NCI-H524 (cell line): ENCODE measurements around the gene UBAC2.
"Not testable (repeated sequence)": the region's sequence is repeated elsewhere in the genome, so short reads cannot be mapped to it uniquely, and the experiment has no call there.

Source experiments
- DNase-seq, 2 experiments: peaks; one replicate each; lab custom pipeline; 2025; lab: John Stamatoyannopoulos, UW

The UBAC2 gene

DNA sequence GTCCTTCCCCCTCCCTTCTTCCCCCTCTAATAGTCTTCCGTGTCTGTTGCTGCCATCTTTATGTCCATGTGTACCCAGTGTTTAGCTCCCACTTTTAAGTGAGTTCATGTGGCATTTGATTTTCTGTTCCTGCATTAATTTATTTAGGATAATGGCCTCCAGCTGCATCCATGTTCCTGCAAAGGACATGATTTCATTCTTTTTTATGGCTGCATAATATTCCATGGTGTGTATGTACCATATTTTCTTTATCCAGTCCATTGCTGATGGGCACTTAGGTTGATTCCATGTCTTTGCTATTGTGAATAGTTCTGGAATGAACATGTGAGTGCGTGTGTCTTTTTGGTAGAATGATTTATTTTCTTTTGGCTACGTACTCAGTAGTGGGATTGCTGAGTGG, 48.5 kb downstream of the UBAC2 start:
- not testable (repeated sequence) for DNase-seq

DNA sequence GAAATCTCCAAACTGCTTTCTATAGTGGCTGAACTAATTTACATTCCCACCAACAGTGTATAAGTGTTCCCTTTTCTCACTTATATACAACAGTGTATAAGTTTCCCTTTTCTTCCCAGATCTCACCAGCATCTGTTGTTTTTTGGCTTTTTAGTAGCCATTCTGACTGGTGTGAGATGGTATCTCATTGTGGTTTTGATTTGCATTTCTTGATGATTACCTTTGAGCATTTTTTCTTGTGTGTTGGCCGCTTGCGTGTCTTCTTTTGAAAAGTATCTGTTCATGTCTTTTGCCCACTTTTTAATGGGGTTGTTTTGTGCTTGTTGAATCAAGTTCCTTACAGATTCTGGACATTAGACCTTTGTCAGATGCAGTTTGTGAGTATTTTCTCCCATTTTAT, 49.0 kb downstream of the UBAC2 start:
- not testable (repeated sequence) for DNase-seq

DNA sequence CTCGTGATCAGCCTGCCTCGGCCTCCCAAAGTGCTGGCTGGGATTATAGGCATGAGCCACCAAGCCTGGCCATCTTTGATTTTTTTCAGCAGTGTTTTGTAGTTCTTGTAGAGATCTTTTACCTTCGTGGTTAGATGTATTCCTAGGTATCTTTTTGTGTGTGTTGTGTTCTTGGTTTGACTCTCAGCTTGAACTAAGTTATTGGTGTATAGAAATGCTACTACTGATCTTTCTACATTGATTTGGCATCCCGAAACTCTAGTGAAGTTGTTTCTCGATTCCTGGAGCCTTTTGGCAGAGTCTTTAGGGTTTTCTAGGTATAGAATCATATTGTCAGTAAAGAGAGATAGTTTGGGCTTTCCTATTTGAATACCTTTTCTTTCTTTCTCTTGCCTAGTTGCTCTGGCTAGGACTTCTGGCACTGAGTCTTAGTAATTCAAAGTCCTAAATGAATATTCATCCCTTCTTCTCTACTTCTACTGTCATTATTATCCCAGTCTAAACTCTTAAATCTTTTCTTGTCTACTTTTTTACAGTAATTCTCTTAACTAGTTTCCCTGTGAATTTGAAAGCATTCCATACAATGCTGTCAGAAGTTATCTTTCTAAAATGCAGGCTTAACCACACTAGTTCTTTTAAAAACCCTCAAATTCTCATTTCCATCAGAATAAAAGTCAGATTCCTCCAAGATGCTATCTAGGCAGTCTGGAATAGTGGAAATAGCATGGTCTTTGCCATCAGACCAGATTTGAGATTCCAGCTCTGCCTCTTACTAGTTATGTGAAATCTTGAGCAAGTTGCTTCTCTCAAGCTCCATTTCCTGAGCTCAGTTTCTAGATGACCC, 50.5 kb downstream of the UBAC2 start:
- DNase-seq, result no peak

DNA sequence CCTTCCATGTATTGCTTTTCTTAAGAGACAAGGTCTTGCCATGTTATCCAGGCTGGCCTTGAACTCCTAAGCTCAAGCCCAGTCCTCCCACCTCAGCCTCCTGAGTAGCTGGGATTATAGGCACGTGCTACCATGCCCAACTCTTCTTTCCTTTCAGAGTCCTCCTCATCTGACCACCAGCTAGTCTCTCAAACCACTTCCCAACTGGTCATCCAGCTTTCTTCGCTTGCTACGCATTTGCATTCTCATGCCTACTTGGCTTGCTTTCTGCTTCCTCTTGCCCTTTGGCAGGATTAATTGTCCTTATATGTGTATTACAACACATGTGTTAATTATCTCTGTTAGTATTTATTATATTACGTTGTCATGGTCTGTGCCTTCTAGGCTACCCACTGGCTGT, 51.3 kb downstream of the UBAC2 start:
- DNase-seq, result no peak

DNA sequence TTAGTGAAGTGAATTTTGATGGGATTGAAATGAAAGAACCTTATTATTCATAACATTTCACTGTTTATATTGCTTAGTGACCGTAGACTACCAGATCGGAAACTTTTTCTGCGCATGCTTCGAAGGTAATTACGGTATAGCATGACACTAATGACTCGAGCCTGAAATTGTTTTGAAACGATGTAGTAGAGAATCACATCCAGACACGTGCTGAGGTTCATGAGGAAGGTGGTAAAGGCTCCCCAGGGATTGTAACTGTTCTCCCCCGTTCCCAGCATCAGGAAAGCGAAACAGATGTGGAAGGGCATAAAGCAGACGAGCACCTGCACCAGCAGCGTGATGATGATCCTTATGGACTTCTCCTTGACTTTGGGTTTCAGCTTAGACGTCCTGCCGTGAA, 54.2 kb downstream of the UBAC2 start:
- no peak for DNase-seq

DNA sequence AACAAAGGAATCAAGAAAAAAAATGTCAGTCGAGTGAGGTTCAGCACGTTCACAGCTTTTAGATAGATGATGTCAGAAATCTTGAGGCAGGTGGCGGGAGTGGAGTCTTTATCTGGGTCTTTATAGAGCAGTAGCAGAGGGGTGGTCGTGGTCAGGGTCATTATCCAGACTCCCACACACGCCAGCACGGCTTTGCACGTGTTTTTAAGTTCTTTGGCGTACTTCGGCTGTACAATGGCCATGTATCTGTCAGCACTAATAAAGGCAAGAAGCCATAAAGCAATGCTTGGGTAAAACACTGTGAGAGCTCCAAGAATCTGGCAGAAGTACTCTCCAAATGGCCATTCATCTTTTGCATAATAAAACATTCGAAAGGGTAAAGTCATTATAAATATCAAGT, 54.6 kb downstream of the UBAC2 start:
- DNase-seq, result no peak

DNA sequence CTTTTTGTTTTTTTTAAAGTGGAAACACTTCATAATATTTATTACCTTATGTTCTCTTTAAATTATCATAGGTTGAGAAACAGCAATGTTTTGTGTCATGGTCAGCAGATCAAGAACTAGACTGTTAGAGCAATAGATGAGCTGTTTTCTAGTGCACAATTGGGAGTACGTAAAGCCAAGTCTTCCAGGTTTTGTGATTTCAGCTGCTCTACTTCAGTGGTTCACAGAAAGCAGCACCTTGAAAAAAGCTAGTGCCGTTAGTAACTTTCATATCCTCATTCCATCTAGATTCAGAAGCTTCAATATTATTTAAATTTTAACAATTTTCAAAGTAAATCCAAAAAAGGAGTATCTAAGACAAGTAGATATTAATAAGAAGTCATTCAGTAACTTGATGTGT, 55.6 kb downstream of the UBAC2 start:
- DNase-seq, result no peak

DNA sequence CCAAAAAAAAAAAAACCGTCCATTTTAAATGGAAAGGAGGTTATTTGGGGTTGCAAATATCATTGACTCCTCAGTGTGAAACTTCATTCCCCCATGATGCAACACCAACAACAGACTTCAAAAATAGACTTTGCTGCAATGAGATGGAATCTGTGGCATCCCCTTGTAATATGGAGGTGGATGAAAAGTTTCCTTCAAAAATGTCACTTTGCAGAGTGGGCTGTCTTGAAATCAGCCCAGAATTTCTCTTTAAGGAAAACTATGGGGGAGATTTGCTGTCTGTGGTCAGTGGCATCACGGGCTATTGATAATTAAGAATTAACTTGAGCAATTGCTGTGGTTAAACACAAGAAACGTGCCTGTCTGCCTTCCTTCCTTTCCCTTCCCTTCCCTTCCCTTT, 56.1 kb downstream of the UBAC2 start:
- DNase-seq, result no peak

DNA sequence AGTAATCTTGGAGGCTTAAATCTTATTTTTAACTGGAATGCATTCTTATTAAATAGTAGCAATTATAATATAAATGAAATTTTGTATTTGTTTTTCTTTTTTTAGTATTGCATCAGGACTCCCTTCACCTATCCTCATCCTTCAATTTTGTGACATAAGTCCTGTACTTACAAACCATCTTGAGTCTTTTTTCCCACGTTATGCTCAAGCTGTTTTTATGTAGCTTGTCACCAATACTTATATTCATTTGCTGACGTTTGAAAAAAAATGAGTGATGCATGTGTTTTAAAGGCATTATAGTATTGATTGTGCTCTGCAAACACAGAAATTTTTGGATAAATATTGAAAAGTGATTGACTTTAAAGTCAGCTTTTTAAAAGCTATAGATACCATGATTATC, 56.6 kb downstream of the UBAC2 start:
- no peak for DNase-seq

DNA sequence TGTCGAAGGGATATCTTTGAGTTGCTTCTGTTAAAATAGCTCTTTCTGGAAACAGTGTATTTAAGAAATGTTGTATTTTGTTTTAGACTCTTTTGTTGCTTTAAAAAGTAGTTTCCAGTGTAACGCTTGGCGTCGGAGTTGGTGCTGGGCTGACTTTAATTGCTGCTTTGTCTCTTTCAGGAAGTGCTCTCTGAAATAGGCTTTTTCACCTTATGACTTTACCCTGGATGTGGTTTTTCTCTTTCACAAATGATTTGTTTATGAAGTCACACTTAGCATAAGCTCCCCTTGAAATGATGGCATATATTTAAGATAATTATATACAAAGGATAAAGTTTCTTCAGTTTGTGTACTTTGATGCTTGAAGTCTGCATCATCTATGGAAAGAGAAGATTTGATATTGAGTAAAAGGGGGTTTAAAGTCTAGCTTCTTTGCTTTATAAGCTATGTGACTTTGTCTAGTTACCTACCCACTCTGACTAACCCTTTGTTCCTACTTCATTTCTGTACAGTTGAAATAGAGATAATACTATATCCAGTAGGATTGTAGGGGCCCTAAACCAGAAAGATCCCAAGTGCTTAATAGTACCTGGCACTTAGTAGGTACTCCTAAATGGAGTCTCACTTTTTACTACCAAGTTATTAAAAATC, 57.7 kb downstream of the UBAC2 start, which contains the start of gene GPR18:
Gene GPR18, minus strand, starts transcription at position 170 of the 651 bp plus-strand sequence. CDS start 2,507 bp downstream, outside the sequence.
- no peak for DNase-seq

DNA sequence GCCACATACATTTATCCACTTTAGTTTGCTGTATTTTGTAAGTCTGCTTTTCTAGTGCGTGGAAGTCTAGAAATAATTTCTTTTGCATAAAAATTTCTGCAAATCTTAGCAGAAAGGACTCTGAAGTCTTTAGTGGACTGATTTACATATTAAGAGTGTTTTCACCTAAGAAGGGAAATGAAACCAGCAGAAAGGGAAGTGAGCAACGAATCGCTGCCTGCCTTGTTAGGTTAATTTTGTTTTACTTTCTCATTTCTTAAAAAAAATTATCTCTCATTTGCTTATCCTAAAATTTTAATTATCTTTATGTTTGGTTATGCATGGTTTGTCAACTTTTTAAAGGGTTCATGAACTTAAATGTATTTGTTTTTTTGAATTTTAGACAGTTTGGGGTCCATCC, 58.3 kb downstream of the UBAC2 start:
- no peak for DNase-seq

DNA sequence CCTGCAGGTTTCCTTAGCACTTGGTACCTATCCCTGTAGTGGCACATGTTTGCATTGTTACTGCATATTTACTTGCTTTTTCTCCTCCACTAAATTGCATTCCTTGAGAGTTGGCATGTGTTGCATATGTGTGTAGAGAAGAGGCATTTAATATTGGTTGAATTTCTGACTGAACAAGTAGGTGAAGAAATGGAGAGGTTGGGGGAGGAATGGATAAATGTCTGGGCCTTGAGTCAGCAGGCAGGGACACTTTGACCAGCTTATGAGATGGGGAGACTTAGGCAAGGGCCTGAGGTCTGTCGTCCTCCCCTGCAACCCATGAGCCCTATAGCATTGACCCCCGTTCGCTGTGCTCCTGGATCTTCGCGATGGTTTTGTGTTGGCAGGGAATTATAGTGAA, 59.6 kb downstream of the UBAC2 start:
- no peak for DNase-seq

DNA sequence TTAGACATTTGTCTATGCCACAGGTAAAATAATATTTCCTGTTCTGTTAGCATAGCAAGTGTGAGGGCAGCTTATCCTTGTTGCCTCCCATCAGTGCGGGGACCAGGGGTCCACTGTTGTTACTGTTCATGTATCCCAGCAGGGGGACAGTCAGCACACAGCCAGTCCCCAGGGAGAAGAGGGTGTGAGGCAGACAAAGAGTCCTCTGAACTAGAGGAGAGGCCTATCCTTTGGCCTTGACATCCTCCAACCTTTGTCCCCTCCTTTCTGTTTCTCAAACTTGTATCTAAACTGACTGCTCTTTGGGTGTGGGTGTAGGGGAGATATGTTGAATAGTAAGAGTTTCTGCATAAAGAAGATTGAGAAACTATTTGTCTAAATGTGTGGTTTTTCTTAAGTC, 60.4 kb downstream of the UBAC2 start:
- no peak for DNase-seq

DNA sequence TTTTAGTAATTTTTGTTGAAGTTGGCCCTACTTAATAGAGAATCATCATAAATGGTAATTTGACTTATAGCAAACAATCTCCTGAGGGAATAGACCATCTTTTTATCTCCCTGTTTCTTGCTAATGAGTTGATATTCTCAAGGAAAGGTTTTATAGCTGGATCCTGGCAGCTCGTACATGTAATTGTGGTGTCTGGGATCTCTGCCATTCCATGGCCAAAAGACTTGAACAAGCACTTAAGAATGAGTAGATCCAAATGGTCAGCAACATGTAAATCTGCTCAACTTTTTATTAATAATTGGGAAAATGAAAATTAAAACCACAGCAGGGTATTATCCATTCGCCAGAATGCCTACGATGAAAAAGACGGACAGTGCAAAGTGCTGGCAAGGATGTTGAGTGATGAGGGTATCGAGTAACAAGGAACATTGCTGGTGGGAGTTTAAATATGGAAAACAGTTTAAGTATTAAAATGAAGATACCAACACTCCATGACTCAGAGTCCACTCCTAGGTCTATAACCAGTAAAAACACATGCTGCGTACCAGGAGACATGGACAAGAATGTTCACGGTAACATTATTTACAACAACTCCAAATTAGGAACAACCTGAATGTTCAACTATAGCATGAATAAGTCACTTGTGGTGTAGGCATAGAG, 62.6 kb downstream of the UBAC2 start:
- no peak for DNase-seq

DNA sequence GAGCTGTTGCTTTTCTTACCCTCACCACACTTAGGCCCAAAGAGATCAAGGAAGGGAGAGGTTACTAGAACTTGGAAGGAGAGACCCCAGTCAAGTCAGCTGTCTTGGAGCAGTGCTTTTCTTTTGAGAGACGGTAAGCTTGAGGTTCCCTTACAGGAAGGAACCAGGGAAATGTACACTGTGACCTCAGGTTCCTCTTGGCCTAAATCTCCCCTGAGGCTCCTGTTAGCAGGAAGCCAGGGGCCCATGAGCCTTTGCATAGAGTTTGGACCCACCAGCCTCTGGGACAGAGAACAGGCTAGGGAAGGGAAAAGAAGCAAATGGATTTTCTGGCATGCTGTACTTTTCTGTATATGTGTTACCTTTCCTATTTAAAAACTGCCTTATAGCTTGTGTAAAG, 63.4 kb downstream of the UBAC2 start:
- no peak for DNase-seq

DNA sequence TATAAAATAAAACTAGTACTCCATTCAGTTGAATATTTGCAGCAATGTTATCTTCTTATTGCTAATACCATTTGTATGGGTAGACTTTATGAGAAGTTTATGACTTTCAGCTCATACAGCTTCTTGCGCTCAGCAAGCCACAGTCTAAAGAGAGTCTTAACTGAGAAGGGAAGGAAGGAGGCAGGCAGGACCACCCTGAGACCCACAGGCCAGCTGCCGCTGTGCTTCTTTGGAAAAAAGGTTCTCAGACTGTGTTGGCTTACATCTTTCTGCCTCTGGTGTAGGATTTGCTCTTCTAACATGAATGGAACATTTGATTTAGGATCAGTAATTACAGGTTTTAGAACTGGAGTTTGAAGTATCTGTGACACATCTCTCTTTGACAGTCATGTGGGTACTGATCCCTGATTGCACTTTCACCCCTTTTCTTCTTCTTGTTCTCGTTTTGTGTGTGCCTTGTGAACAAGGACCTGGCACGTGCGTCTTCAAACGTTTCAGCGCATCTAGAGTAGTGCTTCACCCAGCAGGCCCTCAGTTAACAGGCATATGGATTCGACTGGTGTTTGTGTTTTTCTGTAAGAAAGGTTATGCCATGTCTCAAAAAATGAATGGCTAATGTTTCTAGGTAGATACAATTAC, 64.6 kb downstream of the UBAC2 start:
- no peak for DNase-seq

DNA sequence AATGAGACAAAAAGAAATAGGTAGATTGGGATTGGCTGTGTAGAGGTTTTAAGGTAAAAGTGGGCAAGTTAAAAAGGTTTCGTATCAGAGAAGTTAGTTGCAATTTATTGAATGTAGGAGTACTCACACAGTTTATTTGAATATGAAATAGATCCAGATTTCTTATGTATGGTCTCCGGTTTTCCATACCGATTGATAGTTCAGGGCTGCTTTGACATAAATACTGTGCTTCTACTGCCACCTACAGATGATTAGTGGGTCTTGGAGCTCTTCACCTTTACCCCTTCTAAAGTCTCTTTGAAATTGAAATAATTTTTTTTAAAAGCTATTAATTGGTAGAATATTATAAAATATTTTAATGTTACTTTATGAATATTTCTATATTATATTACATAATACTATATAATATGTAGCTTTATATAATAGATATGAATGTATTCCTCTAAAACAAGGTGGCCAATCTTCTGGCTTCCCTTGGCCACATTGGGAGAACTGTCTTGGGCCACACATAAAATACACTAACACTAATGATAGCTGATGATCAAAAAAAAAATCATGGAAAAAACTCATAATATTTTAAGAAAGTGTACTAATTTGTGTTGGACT, 65.3 kb downstream of the UBAC2 start:
- DNase-seq, result peak in 1 of 2 experiments; percentile 54

DNA sequence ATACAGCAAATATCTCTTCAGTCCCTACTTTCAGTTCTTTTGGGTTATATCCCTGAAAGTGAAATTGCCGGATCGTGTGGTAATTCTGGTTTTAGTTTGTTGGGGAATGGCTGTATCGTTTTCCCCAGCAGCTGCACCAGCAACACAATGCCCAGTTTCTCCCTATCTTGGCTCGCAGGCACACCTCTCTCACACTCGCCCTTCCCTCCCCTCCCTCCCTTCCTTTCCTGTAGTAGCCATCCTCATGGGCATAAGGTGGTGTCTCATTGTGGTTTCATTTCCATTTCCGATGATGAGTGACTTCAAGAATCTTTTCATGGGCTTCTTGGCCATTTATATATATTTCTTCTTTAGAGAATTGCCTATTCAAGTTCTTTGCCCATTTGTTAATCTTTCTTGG, 66.2 kb downstream of the UBAC2 start:
- no peak for DNase-seq

DNA sequence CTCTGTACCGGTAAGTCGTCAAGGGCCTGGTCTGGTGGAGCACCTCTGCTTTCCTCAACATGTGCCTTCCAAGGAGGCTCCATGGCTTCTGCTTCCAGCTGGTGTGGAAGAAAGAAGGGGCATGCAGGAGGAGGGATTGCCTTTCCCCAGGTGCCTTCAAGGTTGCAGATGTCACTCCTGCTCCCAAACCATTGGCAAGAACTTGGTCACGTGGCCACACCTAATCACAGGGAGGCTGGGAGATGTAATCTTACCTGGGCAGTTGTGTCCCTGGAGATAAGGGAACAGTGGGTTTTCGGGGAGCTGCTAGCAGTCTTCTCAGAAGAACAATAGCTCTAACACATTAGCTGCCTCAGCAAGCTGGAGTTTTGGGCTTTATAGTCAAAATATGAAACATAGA, 67.3 kb downstream of the UBAC2 start:
- DNase-seq, result no peak

DNA sequence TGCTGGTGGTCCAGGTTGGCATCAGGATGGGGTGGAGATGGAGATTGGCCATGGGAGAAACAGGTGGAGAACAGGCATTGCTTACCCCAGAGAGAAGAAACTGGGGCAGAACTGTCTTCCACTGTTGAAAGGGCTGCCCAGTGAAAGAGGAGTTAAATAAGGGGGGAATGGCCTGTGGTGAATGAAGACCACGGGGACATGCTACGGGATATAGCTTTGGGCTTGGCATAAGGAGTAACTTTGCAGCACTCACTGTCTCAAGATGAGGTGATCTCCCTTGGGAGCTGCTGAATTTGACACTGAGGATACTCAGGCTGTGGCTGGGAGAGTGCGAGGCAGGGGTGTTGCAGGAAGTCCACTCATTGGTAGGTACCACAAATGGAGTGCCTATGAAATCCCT, 68.2 kb downstream of the UBAC2 start:
- DNase-seq, result no peak

DNA sequence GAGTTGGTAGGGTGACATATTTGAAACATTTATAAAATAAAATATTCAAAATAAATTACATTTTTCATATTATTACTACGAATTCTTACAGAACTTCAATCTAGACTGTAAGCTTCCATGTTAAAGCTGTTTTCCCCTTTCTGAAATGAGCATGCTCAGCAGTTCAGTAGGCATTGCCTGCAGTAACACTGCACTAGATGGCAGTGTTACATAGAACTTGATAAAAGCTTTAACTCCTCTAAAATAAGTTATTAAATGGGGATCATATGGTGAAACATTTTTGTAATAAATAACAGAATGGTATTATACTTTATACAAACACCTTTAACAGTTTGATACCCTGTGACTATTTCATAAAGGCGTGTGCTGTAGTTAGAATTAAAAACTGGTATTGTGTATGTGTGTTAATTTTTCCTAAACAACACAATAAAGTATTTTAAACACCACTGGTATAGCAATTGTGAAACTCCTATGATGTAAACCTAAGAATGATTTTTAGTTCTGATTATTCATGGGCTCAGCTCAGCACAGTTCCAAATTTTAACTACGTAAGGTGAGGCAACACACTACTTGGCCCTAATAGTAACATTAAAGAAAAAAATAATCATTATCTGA, 69.1 kb downstream of the UBAC2 start:
- DNase-seq, result peak in 1 of 2 experiments; percentile 50

DNA sequence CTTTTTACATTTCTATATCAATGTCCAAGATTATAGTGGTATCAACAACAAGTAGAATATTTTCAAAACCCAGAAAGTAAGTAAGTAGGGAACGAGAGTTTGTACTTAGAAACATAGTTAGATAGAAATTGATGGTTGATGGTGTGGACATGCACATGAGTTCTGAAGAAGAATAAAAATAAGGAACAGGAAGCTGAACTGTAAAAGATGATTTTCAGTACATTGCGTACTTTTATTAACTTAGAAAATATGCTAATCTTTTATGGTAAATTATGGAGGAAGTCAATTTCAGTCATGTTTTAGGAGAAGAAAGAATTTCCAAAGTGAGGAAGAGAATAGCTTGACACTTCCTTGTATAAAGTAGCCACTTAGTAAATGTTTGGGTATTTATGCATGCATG, 69.9 kb downstream of the UBAC2 start:
- DNase-seq, result no peak
